Heart right ventricle (tissue), 16 donors: ENCODE results near the gene SNRK. TPM values are rescaled to one million over a fixed set of nuclear protein-coding genes. Genes with fewer than 3 reads are reported as not detected.

ENCODE experiments used
- ATAC-seq, 8 donors: fragments of 200-7000 bp; cut with Tn5 transposase; one replicate each; pipeline ENCODE4 v1.9.1; 2020; ENCODE audit warnings: mild to moderate bottlenecking in 8 of 8, moderate library complexity in 8 of 8, moderate number of reproducible peaks in 1 of 8
- DNase-seq, 2 donors: peaks; one replicate each; pipeline ENCODE4 v3.0.0-alpha.2; 2020
- H3K27ac ChIP-seq, 10 donors: fragments of 200-600 bp; sonication (generic) in 2 of 10; one replicate each; pipeline versions ENCODE4 v1.5.0 to v1.8.0; 2020 to 2022; ENCODE audit warnings: mild to moderate bottlenecking in 3 of 10
- H3K27me3 ChIP-seq, 7 donors: fragments of 200-600 bp; one replicate each; pipeline ENCODE4 v1.8.0; 2021 to 2022; ENCODE audit warnings: mild to moderate bottlenecking in 2 of 7
- H3K36me3 ChIP-seq, 9 donors: fragments of 200-600 bp; sonication (generic) in 1 of 9; one replicate each; pipeline versions ENCODE4 v1.5.0 to v1.8.0; 2020 to 2022; ENCODE audit warnings: mild to moderate bottlenecking in 2 of 9
- H3K4me1 ChIP-seq, 9 donors: fragments of 200-600 bp; sonication (generic) in 1 of 9; one replicate each; pipeline versions ENCODE4 v1.5.0 to v1.8.0; 2020 to 2022; ENCODE audit warnings: mild to moderate bottlenecking in 4 of 9
- H3K4me3 ChIP-seq, 10 donors: fragments of 200-600 bp; sonication (generic) in 2 of 10; one replicate each; pipeline versions ENCODE4 v1.5.0 to v1.8.0; 2020 to 2022; ENCODE audit warnings: mild to moderate bottlenecking in 7 of 10, moderate library complexity in 2 of 10
- H3K9me3 ChIP-seq, 11 donors: fragments of 200-600 bp in 10 of 11; sonication (generic) in 2 of 11; one replicate each; pipeline versions ENCODE4 v1.5.0 to v1.8.0; 2013 to 2022; ENCODE audit warnings: mild to moderate bottlenecking in 2 of 11, control low read depth in 1 of 11, moderate library complexity in 1 of 11
- WGBS, 2 donors: extraction: QIAGEN DNeasy Blood & Tissue Kit; methylation state at CpG; one replicate each; pipeline ENCODE4 v1.1.7; 2013; ENCODE audit warnings: inconsistent platforms in 1 of 2; 5-methylcytosine and 5-hydroxymethylcytosine counted together
- intact Hi-C, 10 donors: fragments of 100-400 bp; cut with DNase I; formaldehyde crosslinking; loops; one replicate each; pipeline versions ENCODE4 v1.11.1 to v1.14.2; 2022
- polyA plus RNA-seq, 2 donors: library from polyadenylated mRNA; stranded (reverse); fragments of 200-250 nt; gene quantifications; one replicate each; pipeline ENCODE4 v1.2.3, GENCODE V29; 2013
- total RNA-seq, 10 donors: library from RNA; stranded (reverse); fragmentation: NEBNext Ultra II Directional in 3 of 10; extraction: Animal tissue kit (Norgen Biotek cat#: 25700) in 3 of 10; gene quantifications; one replicate each; pipeline versions ENCODE4 v1.2.1 to v1.2.4, GENCODE V29; 2021 to 2023
- TF ChIP-seq, protein P1 (sequence below), 9 donors: fragments of 200-600 bp; sonication (generic) in 2 of 9; IDR thresholded peaks; one replicate each; pipeline versions ENCODE4 v1.5.0 to v1.8.0; 2021 to 2022; ENCODE audit warnings: antibody characterized with exemption in 9 of 9, mild to moderate bottlenecking in 5 of 9, moderate library complexity in 1 of 9
- donor health status: Arrhythmogenic right ventricular cardiomyopathy.
- donor health status: ischemic (EF 13 %, LVEDD 7.1; RV severe dilation, severe dysfunction).
- donor health status: healthy with polysubstance abuse.
- donor health status: DM: no; HTN: yes; CAD: no.
- donor health status: DM: no; HTN: no; CAD: no.
- donor health status: ischemic (EF 25% LVEDD 6.9; RV normal size, moderate dysfunction).
- donor health status: ischemic (EF 25% LVEDD 5.7; RV mildly dilated, moderate dysfunction).
- donor health status: healthy.
- donor health status: DM: yes; HTN: yes; CAD: no.
- donor health status: Ischemic cardiomyopathy.
- donor health status: ischemic (EF 35%, LVEDD 5.7; RV mildly dilated, moderate dysfunction).
- donor health status: nonischemic (EF 11% LVEDD 7.7; RV severe dilation, severe dysfunction).
- donor health status: DM: yes; HTN: yes; CAD: no.
- donor health status: PGD.
- donor health status: ischemic (EF 29% LVEDD 5.4; RV normal size, mild dysfunction).
- donor health status: nonischemic (EF 23%, LVEDD 6.1; RV moderate dilation, normal function).

The SNRK gene
- total and polyA plus RNA-seq, 12 donors = 11.4 to 51.9 (median 27.8) TPM

DNA sequence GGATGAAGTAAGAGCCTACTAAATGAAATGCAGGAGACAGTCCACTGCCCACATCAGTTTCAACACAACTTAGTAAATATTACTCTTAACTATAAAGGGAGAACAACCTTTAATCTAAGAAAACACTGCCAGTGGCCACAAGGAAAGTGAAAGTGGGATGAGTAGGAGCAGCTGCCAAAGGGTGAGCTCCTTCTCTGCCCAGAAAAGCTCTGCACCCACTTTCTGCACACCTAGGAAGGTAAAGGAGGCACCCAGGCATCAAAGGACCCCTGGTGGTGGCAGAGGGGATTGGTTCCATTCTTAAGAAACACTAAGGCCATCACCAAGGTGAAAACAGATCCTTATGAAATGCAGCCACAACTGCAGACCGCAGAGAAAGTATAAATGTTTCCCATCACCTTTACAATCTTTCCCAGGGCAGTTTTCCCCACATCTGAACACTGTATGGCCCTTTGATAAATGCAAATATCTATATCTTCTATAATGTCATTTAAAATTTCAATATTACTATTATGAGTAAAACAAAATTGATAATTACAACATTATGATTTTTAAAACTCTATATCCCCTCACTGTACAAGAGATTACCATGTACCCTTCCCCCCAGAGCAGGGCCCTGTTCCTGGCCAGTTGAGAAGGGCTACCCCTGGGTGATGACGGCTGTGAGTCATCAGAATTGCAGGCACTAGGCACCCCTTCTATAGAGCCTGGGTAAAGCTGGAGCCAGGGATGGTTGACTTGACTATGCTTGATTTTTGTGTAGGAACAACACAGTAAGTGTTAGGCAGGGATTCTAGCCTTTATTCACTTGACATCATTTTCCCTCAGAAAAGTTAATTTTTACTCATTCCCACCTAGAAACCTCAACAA is 92.0 kb downstream of the SNRK start:
- DNase-seq = no peak
- peak overlapping the region in 4 of 10 donors; percentile 2 to 47 (median 20) for H3K27ac ChIP-seq
- H3K36me3 ChIP-seq = no peaks in the 10 kb centered on the region
- no peaks in the 10 kb centered on the region for H3K9me3 ChIP-seq
- no peaks in the 10 kb centered on the region for H3K27me3 ChIP-seq
- H3K4me3 ChIP-seq = no peak overlapping the region
- peaks cover 0 to 26% (median 16%) of the 10 kb centered on the region in 9 donors for H3K4me1 ChIP-seq
- intact Hi-C loops = loop anchor here in 7 of 10 donors (5.0 to 10.0 kb wide), 5 partner anchors 126 to 224 kb away; no protein-coding TSS in a partner anchor
- 94 to 95% methylated on average over 2 of the region's 2 CpGs for whole genome bisulfite sequencing, 2 donors
- TF ChIP-seq, protein P1, sequence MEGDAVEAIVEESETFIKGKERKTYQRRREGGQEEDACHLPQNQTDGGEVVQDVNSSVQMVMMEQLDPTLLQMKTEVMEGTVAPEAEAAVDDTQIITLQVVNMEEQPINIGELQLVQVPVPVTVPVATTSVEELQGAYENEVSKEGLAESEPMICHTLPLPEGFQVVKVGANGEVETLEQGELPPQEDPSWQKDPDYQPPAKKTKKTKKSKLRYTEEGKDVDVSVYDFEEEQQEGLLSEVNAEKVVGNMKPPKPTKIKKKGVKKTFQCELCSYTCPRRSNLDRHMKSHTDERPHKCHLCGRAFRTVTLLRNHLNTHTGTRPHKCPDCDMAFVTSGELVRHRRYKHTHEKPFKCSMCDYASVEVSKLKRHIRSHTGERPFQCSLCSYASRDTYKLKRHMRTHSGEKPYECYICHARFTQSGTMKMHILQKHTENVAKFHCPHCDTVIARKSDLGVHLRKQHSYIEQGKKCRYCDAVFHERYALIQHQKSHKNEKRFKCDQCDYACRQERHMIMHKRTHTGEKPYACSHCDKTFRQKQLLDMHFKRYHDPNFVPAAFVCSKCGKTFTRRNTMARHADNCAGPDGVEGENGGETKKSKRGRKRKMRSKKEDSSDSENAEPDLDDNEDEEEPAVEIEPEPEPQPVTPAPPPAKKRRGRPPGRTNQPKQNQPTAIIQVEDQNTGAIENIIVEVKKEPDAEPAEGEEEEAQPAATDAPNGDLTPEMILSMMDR (IDR thresholded peaks at IDR 0.05) = peak; percentile 21 to 69 (median 57)
- peak in 5 of 8 donors; percentile 25 to 48 (median 44) for ATAC-seq

DNA sequence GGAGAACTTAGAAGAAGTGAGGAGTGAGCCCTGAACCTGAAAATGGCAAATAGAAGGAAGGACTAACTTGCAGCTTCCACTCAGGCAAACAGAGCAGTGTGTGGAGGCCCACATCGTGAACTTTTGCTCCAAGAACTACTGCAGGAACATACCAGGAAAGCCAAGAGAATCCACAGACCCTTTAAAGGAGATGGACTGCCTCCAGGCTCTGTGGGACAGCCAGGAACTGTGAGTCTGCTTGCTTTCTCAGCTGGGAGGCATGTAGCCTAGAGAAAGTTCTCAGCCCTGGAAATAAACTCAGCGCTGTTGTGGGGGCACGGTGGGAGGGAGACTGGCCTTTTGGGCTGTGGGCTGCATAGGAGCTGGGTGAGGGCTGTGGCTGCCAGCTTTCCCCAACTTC is 93.0 kb downstream of the SNRK start:
- Histone ChIP-seq H3K4me3 (no peak overlapping the region), H3K36me3 (no peaks in the 10 kb centered on the region), H3K4me1 (peaks cover 0 to 23% (median 16%) of the 10 kb centered on the region in 9 donors), H3K27me3 (no peaks in the 10 kb centered on the region), H3K9me3 (peaks cover 0 to 10% (median 0%) of the 10 kb centered on the region in 11 donors), H3K27ac (peak overlapping the region in 5 of 10 donors; percentile 12 to 47 (median 24))
- peak in 1 of 2 donors; percentile 33 for DNase-seq
- 56 to 66% methylated on average over 3 of the region's 3 CpGs for WGBS, 2 donors
- TF ChIP-seq, protein P1 (IDR thresholded peaks at IDR 0.05) = no peak
- intact Hi-C loops = loop anchor here in 7 of 10 donors (5.0 to 10.0 kb wide), 5 partner anchors 125 to 225 kb away; no protein-coding TSS in a partner anchor
- peak in 6 of 8 donors; percentile 61 to 84 (median 68) for ATAC-seq

DNA sequence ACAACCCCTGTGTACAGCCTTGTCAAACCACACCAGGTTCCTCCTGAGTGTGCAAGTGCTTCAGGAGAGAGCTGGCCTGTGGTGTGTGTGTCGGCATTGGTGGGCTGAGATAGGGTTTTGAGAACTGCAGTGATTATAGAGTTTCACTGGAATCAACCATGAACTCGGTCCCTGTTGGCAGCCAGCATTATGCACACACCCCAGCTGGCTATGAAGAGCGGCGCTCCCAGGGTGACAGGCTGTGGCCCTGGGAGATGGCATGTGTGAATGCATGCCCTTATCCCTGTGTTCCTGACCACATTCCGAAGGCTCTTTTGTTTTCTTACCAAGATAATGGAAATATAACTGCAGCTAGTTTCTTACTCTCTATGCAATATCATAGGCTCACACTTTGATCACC is 101.8 kb downstream of the SNRK start:
- Histone ChIP-seq H3K27ac (peak overlapping the region in 7 of 10 donors; percentile 23 to 90 (median 82)), H3K27me3 (no peaks in the 10 kb centered on the region)
- ATAC-seq = peak in 1 of 8 donors; percentile 41

DNA sequence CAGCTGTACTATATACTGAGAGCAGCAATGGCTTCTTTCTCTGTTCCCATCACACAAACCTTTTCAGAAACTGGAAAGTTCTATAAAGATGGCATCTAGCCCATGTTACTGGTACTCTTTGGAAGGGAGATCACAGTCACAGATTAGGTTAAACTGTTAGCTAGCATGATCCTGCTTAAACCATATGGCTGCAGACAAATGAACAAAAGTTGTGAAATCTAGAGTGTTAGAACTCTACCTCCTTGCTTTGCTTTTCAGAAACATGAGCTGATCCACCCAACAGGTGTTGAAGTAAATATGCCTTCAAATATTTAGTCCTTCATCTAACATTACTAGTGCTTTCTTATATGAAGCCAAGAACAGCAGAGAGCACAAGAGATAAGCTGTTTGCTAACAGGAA is 102.6 kb downstream of the SNRK start:
- Histone ChIP-seq H3K36me3 (no peaks in the 10 kb centered on the region), H3K27ac (peak overlapping the region in 9 of 10 donors; percentile 67 to 93 (median 82)), H3K4me1 (peaks cover 3 to 53% (median 34%) of the 10 kb centered on the region in 9 donors), H3K9me3 (peaks cover 0 to 16% (median 0%) of the 10 kb centered on the region in 11 donors), H3K4me3 (no peak overlapping the region), H3K27me3 (no peaks in the 10 kb centered on the region)
- TF ChIP-seq, protein P1 (IDR thresholded peaks at IDR 0.05) = no peak
- intact Hi-C loops = loop anchor here in 1 of 10 donors (5.0 to 10.0 kb wide), 2 partner anchors 102 to 214 kb away; partner anchors contain the start of gene SNRK
- no peak for ATAC-seq
- no peak for DNase-seq

More for the DNA sequence above, 101.8 kb downstream of the SNRK start:
- DNase-seq = no peak
- Histone ChIP-seq H3K36me3 (no peaks in the 10 kb centered on the region), H3K9me3 (peaks cover 0 to 22% (median 0%) of the 10 kb centered on the region in 11 donors), H3K4me3 (no peak overlapping the region), H3K4me1 (peaks cover 3 to 46% (median 33%) of the 10 kb centered on the region in 9 donors)
- TF ChIP-seq, protein P1 (IDR thresholded peaks at IDR 0.05) = no peak
- WGBS, 2 donors = 90 to 93% methylated on average over 5 of the region's 5 CpGs
- intact Hi-C loops = loop anchor here in 1 of 10 donors (5.0 to 10.0 kb wide), 2 partner anchors 101 to 213 kb away; partner anchors contain the start of gene SNRK
